ENCODE results near the gene ZEB2. TPM values are rescaled to one million over a fixed set of nuclear protein-coding genes. Genes with fewer than 3 reads are reported as not detected.
A peak's percentile ranks its signal among the peaks of the same experiment; 100 is the strongest.

Gene ZEB2
- total RNA-seq, 6 donors from 2014 or later = 104 to 237 (median 148) TPM

DNA sequence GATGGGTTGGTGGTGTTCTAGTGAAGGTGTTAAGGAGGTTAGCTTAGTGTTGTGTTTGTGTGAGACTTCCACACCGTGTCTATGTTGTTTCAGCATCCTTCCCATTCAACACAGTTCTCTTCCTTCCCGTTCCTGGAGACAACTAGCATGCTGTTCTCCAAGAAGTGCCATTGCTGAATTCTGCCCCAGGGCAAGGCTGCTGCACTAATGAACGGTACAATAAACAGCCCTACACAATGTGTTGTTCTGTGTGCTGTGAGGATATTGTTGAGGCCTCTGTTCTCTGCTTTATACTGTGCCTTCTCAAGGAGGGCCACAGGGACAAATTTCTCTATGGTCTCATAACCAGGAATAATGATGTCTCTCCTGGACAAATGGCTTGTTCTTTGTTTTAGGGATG is 39.8 kb upstream of the ZEB2 start:
- no peak overlapping the region for H3K27ac ChIP-seq
- H3K4me3 ChIP-seq = no peak overlapping the region
- ATAC-seq (ENCODE audit: low FRiP score in 2 of 2) (peak in 1 of 2 donors; percentile 15), DNase-seq (no peak)
- no peaks in the 10 kb centered on the region for H3K9me3 ChIP-seq
- 61 to 82% methylated on average over 2 to 3 of the region's 3 CpGs for WGBS, 2 donors
- TF ChIP-seq EP300 (IDR thresholded peaks at IDR 0.05) = no peak
- no peak for TF ChIP-seq POLR2AphosphoS5 (IDR thresholded peaks at IDR 0.05)
- TF ChIP-seq POLR2A (IDR thresholded peaks at IDR 0.05) = no peak
- TF ChIP-seq CTCF (IDR thresholded peaks at IDR 0.05) = no peak
- H3K27me3 ChIP-seq = no peaks in the 10 kb centered on the region
- H3K4me1 ChIP-seq = no peaks in the 10 kb centered on the region
- H3K36me3 ChIP-seq = no peaks in the 10 kb centered on the region

DNA sequence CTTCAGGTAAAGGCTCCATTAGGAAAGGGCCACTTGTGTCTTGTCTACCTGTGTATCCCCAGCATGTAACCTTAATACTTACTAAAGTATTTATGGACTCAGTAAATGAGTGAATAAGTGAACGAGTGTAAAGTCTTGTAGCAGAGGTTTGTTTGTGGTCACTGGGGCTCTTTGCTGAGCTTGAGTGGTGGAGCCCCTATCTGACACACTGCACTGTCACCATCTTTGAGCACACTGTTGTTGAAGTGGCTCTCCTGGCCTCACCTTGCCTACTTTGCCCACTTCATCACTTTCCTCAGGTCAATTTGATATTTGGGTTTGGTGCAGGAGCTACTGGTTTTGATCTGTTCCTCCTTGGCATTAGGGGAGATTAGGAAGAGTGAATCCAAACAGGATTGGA is 39.3 kb upstream of the ZEB2 start:
- WGBS, 2 donors = 80 to 90% methylated on average over 1 of the region's 1 CpG

DNA sequence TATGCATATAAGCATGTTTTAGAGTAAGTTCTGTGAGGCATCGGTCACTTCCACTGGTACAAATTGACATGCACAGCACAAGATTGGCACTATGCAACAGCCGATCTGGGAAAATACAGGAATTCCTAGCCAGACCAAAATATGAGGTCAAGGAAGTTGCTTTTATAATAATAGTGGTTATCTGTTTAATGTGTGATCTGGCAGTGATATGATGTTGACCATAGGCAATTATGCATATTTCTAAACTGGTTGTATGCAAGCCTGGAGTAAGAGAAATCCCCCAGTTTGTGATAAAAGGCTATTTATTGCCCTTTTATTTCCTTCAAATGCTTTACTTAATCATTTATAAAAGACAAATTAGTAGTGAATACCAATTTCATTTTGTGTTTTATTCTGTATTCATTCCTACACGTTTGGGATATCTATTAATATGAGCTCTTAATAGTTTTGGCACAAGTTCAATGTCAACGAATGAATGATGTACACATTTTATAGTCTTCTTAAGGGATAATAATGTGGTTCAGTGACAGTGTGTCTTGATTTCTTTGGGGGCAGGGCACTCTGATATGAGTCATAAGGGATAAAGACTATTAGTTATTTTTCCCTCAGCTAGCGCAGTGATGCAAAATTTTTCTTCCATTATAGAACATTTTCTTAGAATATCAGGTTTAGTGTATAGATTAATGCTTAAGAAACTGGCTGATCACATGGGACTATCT is 34.7 kb upstream of the ZEB2 start:
- no peak for ATAC-seq (ENCODE audit: low FRiP score in 2 of 2)
- TF ChIP-seq CTCF (IDR thresholded peaks at IDR 0.05) (no peak), EP300 (IDR thresholded peaks at IDR 0.05) (no peak), POLR2AphosphoS5 (IDR thresholded peaks at IDR 0.05) (no peak)
- 66 to 76% methylated on average over 5 of the region's 5 CpGs for WGBS, 2 donors

More for the DNA sequence above, 39.3 kb upstream of the ZEB2 start:
- no peaks in the 10 kb centered on the region for H3K36me3 ChIP-seq
- TF ChIP-seq POLR2AphosphoS5 (IDR thresholded peaks at IDR 0.05) = no peak
- no peak for TF ChIP-seq CTCF (IDR thresholded peaks at IDR 0.05)
- TF ChIP-seq POLR2A (IDR thresholded peaks at IDR 0.05) = no peak
- TF ChIP-seq EP300 (IDR thresholded peaks at IDR 0.05) = no peak
- no peaks in the 10 kb centered on the region for H3K27me3 ChIP-seq
- ATAC-seq (ENCODE audit: low FRiP score in 2 of 2) = no peak
- no peak overlapping the region for H3K4me3 ChIP-seq
- no peaks in the 10 kb centered on the region for H3K4me1 ChIP-seq
- no peak for DNase-seq
- no peaks in the 10 kb centered on the region for H3K9me3 ChIP-seq
- H3K27ac ChIP-seq = no peak overlapping the region

DNA sequence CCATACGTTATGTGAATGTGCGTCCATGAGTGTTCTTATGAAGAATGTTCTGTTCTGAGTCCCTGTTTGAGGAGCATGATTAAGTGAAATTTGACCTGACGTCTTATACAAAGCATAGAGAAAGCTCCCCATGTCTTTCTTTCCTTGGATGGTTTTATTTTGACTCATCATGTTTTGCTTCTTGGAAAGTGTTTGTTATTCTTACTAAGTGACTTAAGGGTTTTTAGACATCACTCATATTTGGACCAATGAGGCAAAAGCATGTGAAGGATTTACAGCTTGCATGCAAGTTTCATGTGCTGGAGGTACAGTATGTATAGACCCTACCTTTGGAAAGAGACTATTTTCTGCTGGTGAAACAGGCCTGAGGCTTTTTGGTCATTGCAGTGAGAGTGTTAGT is 33.5 kb upstream of the ZEB2 start:
- no peak overlapping the region for H3K4me3 ChIP-seq
- WGBS, 2 donors = 81 to 86% methylated on average over 3 of the region's 3 CpGs
- DNase-seq (no peak), ATAC-seq (ENCODE audit: low FRiP score in 2 of 2) (no peak)
- H3K27me3 ChIP-seq = no peaks in the 10 kb centered on the region
- no peaks in the 10 kb centered on the region for H3K36me3 ChIP-seq
- no peak overlapping the region for H3K27ac ChIP-seq
- TF ChIP-seq POLR2A (IDR thresholded peaks at IDR 0.05) (no peak), EP300 (IDR thresholded peaks at IDR 0.05) (no peak), POLR2AphosphoS5 (IDR thresholded peaks at IDR 0.05) (no peak), CTCF (IDR thresholded peaks at IDR 0.05) (no peak)
- H3K9me3 ChIP-seq = no peaks in the 10 kb centered on the region
- H3K4me1 ChIP-seq = no peaks in the 10 kb centered on the region

More for the DNA sequence above, 34.7 kb upstream of the ZEB2 start:
- Histone ChIP-seq H3K36me3 (no peaks in the 10 kb centered on the region), H3K27me3 (no peaks in the 10 kb centered on the region), H3K27ac (no peak overlapping the region), H3K9me3 (no peaks in the 10 kb centered on the region), H3K4me3 (no peak overlapping the region), H3K4me1 (no peaks in the 10 kb centered on the region)
- DNase-seq = no peak

- Histone ChIP-seq H3K36me3 (no peaks in the 10 kb centered on the region), H3K9me3 (no peaks in the 10 kb centered on the region), H3K27me3 (no peaks in the 10 kb centered on the region), H3K27ac (no peak overlapping the region), H3K4me3 (no peak overlapping the region), H3K4me1 (peaks cover 0 to 3% (median 0%) of the 10 kb centered on the region in 4 donors)
- no peak for ATAC-seq (ENCODE audit: low FRiP score in 2 of 2)
- no peak for TF ChIP-seq POLR2AphosphoS5 (IDR thresholded peaks at IDR 0.05)
- no peak for TF ChIP-seq CTCF (IDR thresholded peaks at IDR 0.05)
- no peak for TF ChIP-seq EP300 (IDR thresholded peaks at IDR 0.05)
- TF ChIP-seq POLR2A (IDR thresholded peaks at IDR 0.05) = no peak
- no peak for DNase-seq
These were observed 32.9 kb upstream of the ZEB2 start for GRCh38 chr2:144552821-144553220.
